ENCODE measurements around the gene FAM3D.

Gene FAM3D

GRCh38 chr3:58625196-58625824 is 41.3 kb downstream of the FAM3D start:
- no peak for DNase-seq

GRCh38 chr3:58624550-58624949 is 42.0 kb downstream of the FAM3D start:
- DNase-seq, result no peak

- DNase-seq, result no peak
These were observed 42.6 kb downstream of the FAM3D start for GRCh38 chr3:58623961-58624360.

- DNase-seq, result no peak
These were observed 43.1 kb downstream of the FAM3D start for GRCh38 chr3:58623478-58623877.

GRCh38 chr3:58622892-58623291 is 43.7 kb downstream of the FAM3D start:
- DNase-seq, result no peak

- no peak for DNase-seq
These were observed 44.1 kb downstream of the FAM3D start for GRCh38 chr3:58622436-58622835.

GRCh38 chr3:58621086-58621830 is 45.3 kb downstream of the FAM3D start:
- no peak for DNase-seq

- no peak for DNase-seq
These were observed 46.2 kb downstream of the FAM3D start for GRCh38 chr3:58620421-58620820.

- no peak for DNase-seq
These were observed 49.2 kb downstream of the FAM3D start for GRCh38 chr3:58617338-58617761.

- no peak for DNase-seq
These were observed 53.1 kb downstream of the FAM3D start for GRCh38 chr3:58613236-58614132.

GRCh38 chr3:58612830-58613229 is 53.7 kb downstream of the FAM3D start:
- no peak for DNase-seq

- no peak for DNase-seq
These were observed 56.6 kb downstream of the FAM3D start for GRCh38 chr3:58609990-58610389.

- DNase-seq, result peak; percentile 74 to 89
These were observed 57.9 kb downstream of the FAM3D start for GRCh38 chr3:58608648-58609047.

GRCh38 chr3:58607816-58608215 is 58.8 kb downstream of the FAM3D start:
- no peak for DNase-seq

GRCh38 chr3:58606693-58607092 is 59.9 kb downstream of the FAM3D start:
- no peak for DNase-seq

- DNase-seq, result no peak
These were observed 62.5 kb downstream of the FAM3D start for GRCh38 chr3:58604031-58604430.

GRCh38 chr3:58603606-58604005 is 63.0 kb downstream of the FAM3D start:
- DNase-seq, result no peak

- no peak for DNase-seq
These were observed 68.7 kb downstream of the FAM3D start for GRCh38 chr3:58597770-58598310.

GRCh38 chr3:58596834-58597518 is 69.6 kb downstream of the FAM3D start:
- no peak for DNase-seq

- no peak for DNase-seq
These were observed 72.5 kb downstream of the FAM3D start for GRCh38 chr3:58594117-58594516.

- DNase-seq, result no peak
These were observed 74.8 kb downstream of the FAM3D start for GRCh38 chr3:58591517-58592510.

Data from cerebellar nuclear complex (tissue), 1 donor.